ENCODE results near the gene RNF44. TPM values are rescaled to one million over a fixed set of nuclear protein-coding genes. Genes with fewer than 3 reads are reported as not detected.

Gene RNF44
- total and polyA plus RNA-seq, 2 of the 4 experiments (the other 2 are of a cell fraction) = 0.54 to 12.4 TPM

DNA sequence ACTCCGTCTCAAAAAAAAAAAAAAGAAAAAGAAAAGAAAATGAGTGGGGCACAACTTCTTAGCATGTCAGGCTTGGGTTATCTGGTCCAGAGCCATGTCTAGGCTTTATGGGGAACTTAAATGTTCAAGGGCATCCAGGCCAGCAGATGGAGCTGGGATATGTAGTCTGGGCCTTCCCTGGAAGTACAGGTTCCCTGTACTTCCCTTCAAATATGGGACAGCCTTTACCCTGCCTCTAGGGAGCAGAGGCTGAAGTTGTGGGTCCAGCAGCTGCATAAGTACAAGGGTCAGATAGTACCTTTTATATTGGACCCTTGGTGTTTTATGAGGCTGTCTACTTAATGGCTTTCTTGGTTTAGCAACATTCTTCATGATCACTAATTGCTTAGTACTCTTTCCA, 46.9 kb downstream of the RNF44 start:
- Histone ChIP-seq H3K79me1 (ENCODE audit: low read depth in 1 of 2, low read length in 2 of 2) (peaks cover 48 to 55% of the 10 kb centered on the region in 2 experiments), H2AK9ac (replicated peaks; ENCODE audit: low read depth, low read length, poor library complexity) (no peak overlapping the region), H2BK20ac (ENCODE audit: low read depth, low read length) (peak overlapping the region; percentile 44; the same call in 1 of the 2 replicates), H3K56ac (ENCODE audit: extremely low read depth, insufficient read depth, low read length) (no peak overlapping the region), H3K9ac (ENCODE audit: low read depth, low read length) (no peak overlapping the region), H2BK5ac (ENCODE audit: low read depth, low read length, poor library complexity, severe bottlenecking) (peak overlapping the region; percentile 42), H4K20me1 (ENCODE audit: insufficient read depth, low read length) (peaks cover 17% of the 10 kb centered on the region; the same call in 1 of the 2 replicates), H3K4me1 (ENCODE audit: control insufficient read depth, insufficient read depth, low read length) (peaks cover 10% of the 10 kb centered on the region), H3K9me3 (ENCODE audit: control insufficient read depth, insufficient read depth, low read length) (no peaks in the 10 kb centered on the region), H2AK5ac (ENCODE audit: low read depth, low read length) (peak overlapping the region; percentile 74), H4K91ac (ENCODE audit: insufficient read depth, low read depth, low read length) (peak overlapping the region; percentile 63), H2BK15ac (ENCODE audit: low read depth, low read length) (peak overlapping the region; percentile 73; the same call in 1 of the 3 replicates), H4K8ac (ENCODE audit: low read depth in 2 of 2, low read length in 2 of 2) (peak overlapping the region; percentile 54 to 77; a peak in 3 of 4 replicates), H3K4me3 (ENCODE audit: insufficient read depth, low read depth, low read length) (no peak overlapping the region), H3K4ac (ENCODE audit: low read depth, low read length) (peak overlapping the region; percentile 66; the same call in 1 of the 2 replicates), H3K18ac (ENCODE audit: low read depth, low read length) (peak overlapping the region; percentile 42), H3K9me1 (ENCODE audit: insufficient read depth, low read length) (peaks cover 24% of the 10 kb centered on the region), H3K4me2 (ENCODE audit: low read depth, low read length) (0 out of 2 replicates have a peak overlapping the region, but pooled peaks have one; percentile 5), H2BK120ac (ENCODE audit: low read depth, low read length) (peak overlapping the region; percentile 21; the same call in 1 of the 2 replicates), H3K27me3 (ENCODE audit: control insufficient read depth, insufficient read depth, low read length) (no peaks in the 10 kb centered on the region), H3K23ac (ENCODE audit: low read depth, low read length) (peak overlapping the region; percentile 65; the same call in 1 of the 2 replicates), H3K36me3 (ENCODE audit: control insufficient read depth, insufficient read depth, low read length) (peaks cover 40% of the 10 kb centered on the region), H3K14ac (replicated peaks; ENCODE audit: low read depth, low read length) (peak overlapping the region; percentile 17; the same call in 1 of the 2 replicates), H4K5ac (ENCODE audit: low read depth, low read length) (peak overlapping the region; percentile 38; the same call in 1 of the 2 replicates), H3K27ac (ENCODE audit: insufficient read depth, low read length) (peak overlapping the region; percentile 44; the same call in 1 of the 2 replicates), H2AFZ (replicated peaks; ENCODE audit: low read length, poor library complexity) (no peak overlapping the region)
- in situ Hi-C loops (cut with MboI; ENCODE audit: low sequenced_read_pairs) (no loop called here), dilution Hi-C loops (cut with HindIII; ENCODE audit: low sequenced_read_pairs, unreplicated experiment) (no loop called here), intact Hi-C loops (cut with micrococcal nuclease) (no loop called here)
- ATAC-seq (ENCODE audit: low read depth) (no peak), DNase-seq (no peak)
- TF ChIP-seq SMC3 (IDR thresholded peaks at IDR 0.05; ENCODE audit: low read depth, low read length) (no peak), NFE2L2 (IDR thresholded peaks at IDR 0.05; ENCODE audit: low read depth, low read length) (no peak), CEBPB (IDR thresholded peaks at IDR 0.05; ENCODE audit: low read depth, low read length) (no peak), RFX5 (IDR thresholded peaks at IDR 0.05; ENCODE audit: low read depth, low read length) (no peak)
- ChIA-PET CTCF (interaction anchor here (1.0 to 1.3 kb wide), 2 partner anchors 9 kb away, joined by 3 to 4 read pairs; no protein-coding TSS in a partner anchor), POLR2A (ENCODE audit: unreplicated experiment) (no interaction called here)
- no CpG with 5 or more reads among the region's 1 CpG for WGBS, 2 experiments (ENCODE audit: extremely low coverage in 2 of 2, insufficient read length in 1 of 2)
- BruUV-seq (replicated peaks) = no TSS peak

Measured in IMR-90 (cell line).